ENCODE data around the gene SOST. TPM values are rescaled to one million over a fixed set of nuclear protein-coding genes. Genes with fewer than 3 reads are reported as not detected.

Gene SOST
- total RNA-seq, 3 donors from 2014 or later: not detected

DNA sequence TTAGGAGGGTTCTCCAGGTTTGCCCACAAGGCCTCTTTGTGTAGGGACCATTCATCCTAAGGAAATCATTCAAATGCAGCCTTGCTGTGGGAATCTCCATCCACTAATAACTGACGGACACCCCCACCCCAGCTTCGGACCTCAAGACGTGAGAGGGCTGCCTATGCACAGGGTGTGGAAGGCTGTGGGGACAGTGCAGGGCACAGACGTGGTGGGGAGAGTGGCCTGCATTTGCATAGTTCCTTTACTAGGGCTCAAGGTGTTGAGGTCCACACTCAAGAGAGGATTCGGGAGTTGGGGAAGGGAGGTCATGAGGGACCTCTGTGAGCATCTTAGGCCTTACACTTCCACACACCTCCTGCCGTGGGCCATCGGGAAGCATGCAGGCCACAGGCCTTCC, 10.4 kb upstream of the SOST start:
- intact Hi-C loops (cut with DNase I, micrococcal nuclease): no loop called here
- TF ChIP-seq, protein P1, sequence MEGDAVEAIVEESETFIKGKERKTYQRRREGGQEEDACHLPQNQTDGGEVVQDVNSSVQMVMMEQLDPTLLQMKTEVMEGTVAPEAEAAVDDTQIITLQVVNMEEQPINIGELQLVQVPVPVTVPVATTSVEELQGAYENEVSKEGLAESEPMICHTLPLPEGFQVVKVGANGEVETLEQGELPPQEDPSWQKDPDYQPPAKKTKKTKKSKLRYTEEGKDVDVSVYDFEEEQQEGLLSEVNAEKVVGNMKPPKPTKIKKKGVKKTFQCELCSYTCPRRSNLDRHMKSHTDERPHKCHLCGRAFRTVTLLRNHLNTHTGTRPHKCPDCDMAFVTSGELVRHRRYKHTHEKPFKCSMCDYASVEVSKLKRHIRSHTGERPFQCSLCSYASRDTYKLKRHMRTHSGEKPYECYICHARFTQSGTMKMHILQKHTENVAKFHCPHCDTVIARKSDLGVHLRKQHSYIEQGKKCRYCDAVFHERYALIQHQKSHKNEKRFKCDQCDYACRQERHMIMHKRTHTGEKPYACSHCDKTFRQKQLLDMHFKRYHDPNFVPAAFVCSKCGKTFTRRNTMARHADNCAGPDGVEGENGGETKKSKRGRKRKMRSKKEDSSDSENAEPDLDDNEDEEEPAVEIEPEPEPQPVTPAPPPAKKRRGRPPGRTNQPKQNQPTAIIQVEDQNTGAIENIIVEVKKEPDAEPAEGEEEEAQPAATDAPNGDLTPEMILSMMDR (IDR thresholded peaks at IDR 0.05): no peak
- H3K4me1 ChIP-seq (ENCODE audit: low read depth): peaks cover 7% of the 10 kb centered on the region
- peaks cover 3% of the 10 kb centered on the region for H3K36me3 ChIP-seq (ENCODE audit: low read depth)
- no peak overlapping the region for H3K4me3 ChIP-seq
- peak in 1 of 3 donors; percentile 21 for DNase-seq
- ATAC-seq: no peak
- H3K9me3 ChIP-seq: no peaks in the 10 kb centered on the region

DNA sequence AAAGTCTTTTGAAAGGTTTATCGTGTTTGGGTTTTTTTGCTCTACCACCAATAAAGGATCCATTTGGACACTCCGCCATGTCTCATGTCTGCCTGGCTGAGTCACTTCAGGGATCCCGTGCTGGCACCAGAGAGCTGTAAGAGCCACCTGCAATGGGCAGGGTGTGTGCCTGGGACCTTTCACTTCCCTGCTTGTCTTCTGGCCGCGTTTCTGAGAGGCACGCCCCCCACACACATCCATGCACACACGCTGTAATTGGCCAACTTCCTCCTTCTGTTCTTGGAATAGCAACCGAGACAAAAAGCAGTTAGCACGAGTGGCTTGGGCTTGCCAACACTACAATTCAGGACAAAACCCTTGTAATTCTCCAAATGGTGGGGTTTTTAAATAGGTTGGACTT, 9.8 kb upstream of the SOST start:
- peak; percentile 88 for ATAC-seq

DNA sequence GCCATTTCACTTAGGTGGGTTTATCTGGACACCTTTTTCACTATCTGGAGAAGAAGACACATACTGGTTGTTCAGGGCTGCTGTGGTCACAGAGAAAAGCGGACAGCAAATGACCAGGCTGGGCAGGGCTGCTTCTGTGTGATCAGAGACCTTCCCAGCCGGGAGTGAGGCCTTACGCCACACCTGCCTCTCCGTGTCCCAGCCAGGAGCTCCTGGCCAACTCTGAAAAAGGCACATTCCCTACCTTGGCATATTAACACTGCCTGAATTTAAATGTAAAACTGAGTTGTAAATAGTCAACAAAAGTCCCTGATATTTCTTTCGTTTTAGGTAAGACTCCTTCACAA, 9.1 kb upstream of the SOST start:
- Histone ChIP-seq H3K36me3 (ENCODE audit: low read depth) (peaks cover 2% of the 10 kb centered on the region), H3K9me3 (no peaks in the 10 kb centered on the region), H3K4me3 (no peak overlapping the region), H3K4me1 (ENCODE audit: low read depth) (no peaks in the 10 kb centered on the region)
- ATAC-seq: no peak
- TF ChIP-seq, protein P1 (IDR thresholded peaks at IDR 0.05): no peak
- peak in 1 of 3 donors; percentile 12 for DNase-seq
- intact Hi-C loops (cut with DNase I, micrococcal nuclease): no loop called here

More for the DNA sequence above, 9.8 kb upstream of the SOST start:
- DNase-seq: peak; percentile 62 to 76 (median 66)
- Histone ChIP-seq H3K4me1 (ENCODE audit: low read depth) (peaks cover 7% of the 10 kb centered on the region), H3K9me3 (no peaks in the 10 kb centered on the region), H3K36me3 (ENCODE audit: low read depth) (peaks cover 3% of the 10 kb centered on the region), H3K4me3 (no peak overlapping the region)
- TF ChIP-seq, protein P1 (IDR thresholded peaks at IDR 0.05): no peak
- intact Hi-C loops (cut with DNase I, micrococcal nuclease): no loop called here

DNA sequence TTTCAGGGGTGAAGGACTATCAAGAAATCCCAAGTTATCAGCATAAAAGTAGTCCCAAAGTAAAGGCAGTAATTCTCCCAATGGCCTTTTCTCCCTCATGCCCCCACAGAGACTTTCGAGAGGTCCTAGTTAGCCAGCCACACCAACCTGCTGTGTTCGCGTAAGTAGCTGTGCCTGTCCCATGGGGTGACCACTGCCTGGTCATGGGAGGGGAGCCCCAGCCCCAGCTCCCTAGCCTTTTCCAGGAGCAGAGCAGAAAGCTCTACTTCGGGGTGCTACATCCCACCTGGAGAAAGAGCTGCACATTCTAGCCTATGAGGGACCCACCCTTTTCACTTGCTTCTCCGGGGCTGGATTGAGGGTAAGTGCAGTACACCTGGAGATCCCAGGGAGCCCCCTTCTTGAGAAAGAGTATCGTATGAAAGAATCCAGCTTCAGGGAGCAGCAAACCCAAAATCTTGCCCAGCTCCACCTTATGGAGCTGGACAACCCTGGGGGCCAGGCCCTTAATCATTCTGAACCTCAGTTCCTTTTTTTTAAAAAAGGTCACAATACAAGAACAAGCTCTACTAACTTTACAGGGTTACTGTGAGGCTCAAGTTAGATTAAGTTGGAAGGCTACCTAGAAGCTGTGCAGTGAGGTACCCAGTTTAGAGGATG, 8.6 kb upstream of the SOST start:
- no peak for ATAC-seq

DNA sequence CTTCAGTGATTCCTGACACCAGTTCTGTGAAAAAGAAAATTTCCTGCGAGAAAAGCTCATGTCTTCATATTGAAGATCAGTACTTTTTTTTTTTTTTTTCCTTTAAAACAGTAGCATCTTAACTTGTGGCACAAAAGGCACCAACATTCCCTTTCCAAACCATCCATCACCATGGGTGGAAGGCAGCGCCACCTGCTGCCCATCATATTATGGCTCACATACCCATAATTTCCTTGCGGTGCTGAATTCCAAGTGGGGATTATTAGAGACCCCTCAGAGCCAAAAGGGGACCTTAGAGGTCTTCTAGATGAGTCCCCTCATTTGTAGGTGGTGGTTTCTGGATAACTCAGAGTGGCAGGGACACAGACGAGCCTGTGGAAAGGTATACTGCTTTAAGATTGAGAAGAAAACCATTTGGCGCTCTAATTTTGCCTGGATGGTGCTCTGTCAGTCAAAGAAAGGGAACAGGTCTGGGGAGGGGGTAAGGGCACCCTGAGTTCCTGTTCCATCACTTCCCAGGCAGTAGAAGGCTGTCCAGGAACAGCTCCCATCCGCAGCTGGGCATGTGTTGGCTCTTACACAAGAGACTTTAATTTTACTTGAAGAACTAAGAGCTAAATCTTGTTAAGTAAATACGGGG, 7.9 kb upstream of the SOST start:
- intact Hi-C loops (cut with DNase I, micrococcal nuclease): no loop called here
- TF ChIP-seq, protein P1 (IDR thresholded peaks at IDR 0.05): peak; percentile 66
- H3K4me1 ChIP-seq (ENCODE audit: low read depth): no peaks in the 10 kb centered on the region
- no peaks in the 10 kb centered on the region for H3K36me3 ChIP-seq (ENCODE audit: low read depth)
- H3K9me3 ChIP-seq: no peaks in the 10 kb centered on the region
- ATAC-seq (no peak), DNase-seq (peak in 2 of 3 donors; percentile 50 to 83)
- no peak overlapping the region for H3K4me3 ChIP-seq

More for the DNA sequence above, 8.6 kb upstream of the SOST start:
- DNase-seq: peak in 1 of 3 donors; percentile 15
- Histone ChIP-seq H3K4me3 (no peak overlapping the region), H3K4me1 (ENCODE audit: low read depth) (no peaks in the 10 kb centered on the region), H3K36me3 (ENCODE audit: low read depth) (no peaks in the 10 kb centered on the region), H3K9me3 (no peaks in the 10 kb centered on the region)
- TF ChIP-seq, protein P1 (IDR thresholded peaks at IDR 0.05): no peak
- intact Hi-C loops (cut with DNase I, micrococcal nuclease): no loop called here
